Fibroblast of lung (primary cell): ENCODE results near the gene PPM1A. TPM values are rescaled to one million over a fixed set of nuclear protein-coding genes. Genes with fewer than 3 reads are reported as not detected.

Source experiments
- DNase-seq, 2 donors: peaks; one replicate each; pipeline versions ENCODE4 v3.0.0 to v3.0.0-alpha.2; 2010; ENCODE audit warnings: low read depth in 2 of 2
- H2AFZ ChIP-seq: 2 replicates; pipeline ENCODE4 v1.5.1; 2012; ENCODE audit warnings: low read length, control low read depth, inconsistent platforms
- H3K27ac ChIP-seq: 2 replicates; pipeline ENCODE4 v1.5.1; 2011; ENCODE audit warnings: low read length, control low read depth; ENCODE audit not compliant: insufficient read depth
- H3K27me3 ChIP-seq: 2 replicates; pipeline ENCODE4 v1.5.1; 2011; ENCODE audit warnings: mild to moderate bottlenecking, low read length; ENCODE audit not compliant: control insufficient read depth, insufficient read depth
- H3K36me3 ChIP-seq: 2 replicates; pipeline ENCODE4 v1.5.1; 2011; ENCODE audit warnings: low read length; ENCODE audit not compliant: control insufficient read depth, insufficient read depth
- H3K4me1 ChIP-seq: 2 replicates; pipeline ENCODE4 v1.5.1; 2011; ENCODE audit warnings: low read length; ENCODE audit not compliant: control insufficient read depth, insufficient read depth; ENCODE audit errors: extremely low read depth
- H3K4me2 ChIP-seq: 2 replicates; pipeline ENCODE4 v1.5.1; 2011; ENCODE audit warnings: low read length, control low read depth; ENCODE audit not compliant: insufficient read depth; ENCODE audit errors: extremely low read depth
- H3K4me3 ChIP-seq, 4 experiments: fragments of 200-600 bp in 1 of 4; sonication (generic) in 1 of 4; replicated peaks in 1 of 4; 2 replicates each; pipeline ENCODE4 v1.5.1; 2011 to 2016; ENCODE audit warnings: low read length in 4 of 4, low read depth in 3 of 4, mild to moderate bottlenecking in 3 of 4, control low read depth in 2 of 4, inconsistent platforms in 1 of 4, mixed read lengths in 1 of 4; ENCODE audit not compliant: insufficient read depth in 1 of 4; ENCODE audit errors: control extremely low read depth in 1 of 4
- H3K79me2 ChIP-seq: 2 replicates; pipeline ENCODE4 v1.5.1; 2012; ENCODE audit warnings: mild to moderate bottlenecking, low read length, inconsistent platforms; ENCODE audit not compliant: control insufficient read depth, insufficient read depth
- H3K9ac ChIP-seq: 2 replicates; pipeline ENCODE4 v1.5.1; 2011; ENCODE audit warnings: mild to moderate bottlenecking, low read length, control low read depth; ENCODE audit not compliant: insufficient read depth
- H3K9me3 ChIP-seq: 2 replicates; pipeline ENCODE4 v1.5.1; 2012; ENCODE audit warnings: low read depth, low read length; ENCODE audit not compliant: control insufficient read depth, insufficient read depth
- H4K20me1 ChIP-seq: 2 replicates; pipeline ENCODE4 v1.5.1; 2011; ENCODE audit warnings: low read length; ENCODE audit not compliant: control insufficient read depth, insufficient read depth; ENCODE audit errors: extremely low read depth
- EZH2 ChIP-seq: IDR thresholded peaks from 2 replicates; pipeline ENCODE4 v1.5.1; 2012; ENCODE audit warnings: low read length, control low read depth, mild to moderate bottlenecking; ENCODE audit errors: missing control alignments
- polyA plus RNA-seq, 2 donors: library from polyadenylated mRNA; depleted of rRNA in 1 of 2; stranded (reverse) in 1 of 2; unstranded in 1 of 2; fragments of >200 nt; gene quantifications; 2 replicates each; pipeline ENCODE4 v1.2.1, GENCODE V29; 2011 to 2012; ENCODE audit warnings: missing spikeins in 1 of 2
- total RNA-seq: library from RNA; depleted of rRNA; stranded (reverse); fragments of >200 nt; gene quantifications from 2 replicates; pipeline ENCODE4 v1.2.1, GENCODE V29; 2014
- TF ChIP-seq, protein P1 (sequence below), 2 donors: IDR thresholded peaks in 1 of 2; conservative IDR thresholded peaks in 1 of 2; 1 replicate in 1 of 2; 2 replicates in 1 of 2; pipeline ENCODE4 v1.5.1; 2011 to 2012; ENCODE audit warnings: low read length in 2 of 2, control low read depth in 1 of 2, inconsistent platforms in 1 of 2, low read depth in 1 of 2, mild to moderate bottlenecking in 1 of 2

PPM1A gene
- total and polyA plus RNA-seq, 2 donors (not counting 1 experiment from before 2014, with no cell fraction given): 25.9 to 51.3 TPM

DNA sequence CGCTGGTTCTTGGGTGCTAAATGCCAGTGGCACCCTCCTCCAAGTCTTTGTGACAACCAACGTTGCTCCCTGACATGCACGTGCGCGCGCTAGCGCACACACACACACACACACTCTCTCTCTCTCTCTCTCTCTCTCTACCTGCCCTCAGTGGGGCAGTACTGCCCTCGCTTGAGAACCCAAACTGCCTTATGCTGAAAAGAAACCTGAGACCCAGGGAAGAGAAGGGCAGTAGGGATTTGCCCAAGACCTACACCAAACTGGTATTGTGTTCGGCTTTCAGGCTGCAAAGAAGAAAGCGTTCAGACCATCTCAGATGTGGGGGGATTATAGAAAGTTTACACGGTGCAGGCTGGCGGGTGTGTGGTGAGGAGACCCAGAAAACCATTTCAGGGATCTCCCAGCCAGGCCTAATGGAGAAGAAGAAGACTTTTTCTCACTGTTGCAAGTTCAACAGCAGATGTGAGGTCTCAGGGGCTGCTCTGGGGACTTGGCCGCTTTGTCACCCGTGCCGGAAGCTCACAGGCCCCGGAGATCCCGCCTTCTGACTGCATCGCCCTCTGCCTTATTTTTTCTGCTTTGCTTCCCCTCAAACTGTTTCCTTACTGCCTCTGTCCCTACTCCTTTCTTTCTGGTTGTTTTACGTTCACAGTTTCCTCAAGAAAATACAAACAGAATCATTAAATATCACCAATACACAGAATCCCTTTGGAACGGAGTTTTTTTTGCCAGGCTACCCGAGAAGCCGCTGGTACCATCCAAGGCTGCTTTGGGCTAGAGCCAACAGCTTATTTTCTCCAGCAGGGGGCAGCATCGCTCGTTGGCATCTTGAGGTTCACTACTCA, 82.4 kb downstream of the PPM1A start:
- Histone ChIP-seq H3K36me3 (no peaks in the 10 kb centered on the region), H2AFZ (peak overlapping the region; percentile 23), H3K27me3 (peaks cover 22% of the 10 kb centered on the region), H3K9ac (no peak overlapping the region), H3K79me2 (no peaks in the 10 kb centered on the region), H3K4me3 (peak overlapping the region; percentile 0 to 46 (median 24)), H3K9me3 (no peaks in the 10 kb centered on the region), H3K4me2 (peak overlapping the region; percentile 53), H4K20me1 (no peaks in the 10 kb centered on the region), H3K27ac (no peak overlapping the region), H3K4me1 (no peaks in the 10 kb centered on the region)
- DNase-seq: peak; percentile 17 to 51
- no peak for TF ChIP-seq EZH2
- TF ChIP-seq, protein P1, sequence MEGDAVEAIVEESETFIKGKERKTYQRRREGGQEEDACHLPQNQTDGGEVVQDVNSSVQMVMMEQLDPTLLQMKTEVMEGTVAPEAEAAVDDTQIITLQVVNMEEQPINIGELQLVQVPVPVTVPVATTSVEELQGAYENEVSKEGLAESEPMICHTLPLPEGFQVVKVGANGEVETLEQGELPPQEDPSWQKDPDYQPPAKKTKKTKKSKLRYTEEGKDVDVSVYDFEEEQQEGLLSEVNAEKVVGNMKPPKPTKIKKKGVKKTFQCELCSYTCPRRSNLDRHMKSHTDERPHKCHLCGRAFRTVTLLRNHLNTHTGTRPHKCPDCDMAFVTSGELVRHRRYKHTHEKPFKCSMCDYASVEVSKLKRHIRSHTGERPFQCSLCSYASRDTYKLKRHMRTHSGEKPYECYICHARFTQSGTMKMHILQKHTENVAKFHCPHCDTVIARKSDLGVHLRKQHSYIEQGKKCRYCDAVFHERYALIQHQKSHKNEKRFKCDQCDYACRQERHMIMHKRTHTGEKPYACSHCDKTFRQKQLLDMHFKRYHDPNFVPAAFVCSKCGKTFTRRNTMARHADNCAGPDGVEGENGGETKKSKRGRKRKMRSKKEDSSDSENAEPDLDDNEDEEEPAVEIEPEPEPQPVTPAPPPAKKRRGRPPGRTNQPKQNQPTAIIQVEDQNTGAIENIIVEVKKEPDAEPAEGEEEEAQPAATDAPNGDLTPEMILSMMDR (conservative IDR thresholded peaks at IDR 0.05 in 1 of 2, IDR thresholded peaks at IDR 0.05 in 1 of 2; ENCODE audit: low read depth in 1 of 2, low read length in 2 of 2): peak; percentile 68 to 72

DNA sequence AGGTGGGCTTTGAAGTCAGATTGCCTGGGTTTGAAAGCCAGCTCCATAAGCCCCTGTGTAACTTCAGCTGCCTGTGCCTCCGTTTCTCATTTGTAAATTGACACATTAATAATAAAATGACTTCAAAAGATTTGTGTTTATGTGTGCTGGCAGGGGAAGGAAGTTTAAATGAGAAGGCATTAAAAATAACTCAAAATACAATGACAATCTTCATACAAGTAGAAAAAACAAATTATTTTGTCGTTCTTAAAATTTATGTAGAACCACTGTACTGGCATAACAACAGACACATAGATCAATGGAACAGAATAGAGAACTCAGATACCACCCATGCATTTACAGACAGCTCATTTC, 83.0 kb downstream of the PPM1A start:
- peaks cover 17% of the 10 kb centered on the region for H3K27me3 ChIP-seq
- H3K9me3 ChIP-seq: no peaks in the 10 kb centered on the region
- H3K9ac ChIP-seq: no peak overlapping the region
- H3K27ac ChIP-seq: no peak overlapping the region
- H3K4me2 ChIP-seq: peak overlapping the region; percentile 53
- no peaks in the 10 kb centered on the region for H3K4me1 ChIP-seq
- no peak for DNase-seq
- H3K36me3 ChIP-seq: no peaks in the 10 kb centered on the region
- H2AFZ ChIP-seq: no peak overlapping the region
- H3K79me2 ChIP-seq: no peaks in the 10 kb centered on the region
- TF ChIP-seq, protein P1 (conservative IDR thresholded peaks at IDR 0.05 in 1 of 2, IDR thresholded peaks at IDR 0.05 in 1 of 2; ENCODE audit: low read depth in 1 of 2, low read length in 2 of 2): no peak
- no peak for TF ChIP-seq EZH2
- no peaks in the 10 kb centered on the region for H4K20me1 ChIP-seq
- peak overlapping the region in 2 of 4 experiments; percentile 40 to 46 for H3K4me3 ChIP-seq

DNA sequence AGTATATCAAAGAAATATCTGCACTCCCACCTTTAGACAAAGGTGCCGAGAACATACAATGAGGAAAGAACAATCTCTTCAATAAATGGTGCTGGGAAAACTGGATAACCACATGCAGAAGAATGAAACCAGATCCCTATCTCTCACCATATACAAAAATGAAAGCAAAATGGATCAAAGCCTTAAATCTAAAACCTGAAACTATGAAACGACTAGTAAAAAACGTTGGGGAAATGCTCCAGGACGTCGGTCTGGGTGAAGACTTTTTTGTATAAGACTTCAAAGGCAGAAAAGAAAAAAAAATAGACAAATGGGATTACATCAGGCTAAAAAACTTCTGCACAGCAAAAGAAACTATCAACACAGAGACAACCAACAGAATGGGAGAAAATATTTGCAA, 83.8 kb downstream of the PPM1A start:
- Histone ChIP-seq H3K9ac (no peak overlapping the region), H3K4me2 (no peak overlapping the region), H4K20me1 (no peaks in the 10 kb centered on the region), H3K36me3 (no peaks in the 10 kb centered on the region), H3K4me3 (no peak overlapping the region), H3K9me3 (no peaks in the 10 kb centered on the region), H3K79me2 (no peaks in the 10 kb centered on the region), H3K4me1 (no peaks in the 10 kb centered on the region), H2AFZ (no peak overlapping the region), H3K27ac (no peak overlapping the region), H3K27me3 (peaks cover 9% of the 10 kb centered on the region)
- TF ChIP-seq, protein P1 (conservative IDR thresholded peaks at IDR 0.05 in 1 of 2, IDR thresholded peaks at IDR 0.05 in 1 of 2; ENCODE audit: low read depth in 1 of 2, low read length in 2 of 2): no peak
- TF ChIP-seq EZH2: no peak
- DNase-seq: no peak
